HL-60 (cell line): Measurements from ENCODE around the gene PPP1R3D.

ENCODE experiments used
- DNase-seq, 2 experiments: peaks; one replicate each; pipeline ENCODE4 v3.0.0-alpha.2; 2010 to 2020; ENCODE audit warnings: low read depth in 1 of 2, low spot score in 1 of 2
- H3K27ac ChIP-seq: fragments of 250-450 bp; sonication (Bioruptor Pico); replicated peaks from 2 replicates; pipeline ENCODE4 v1.5.1; 2020; ENCODE audit warnings: mild to moderate bottlenecking, moderate library complexity
- H3K27me3 ChIP-seq: fragments of 250-450 bp; sonication (Bioruptor Pico); 2 replicates; pipeline ENCODE4 v1.5.1; 2021; ENCODE audit warnings: mild to moderate bottlenecking, moderate library complexity; ENCODE audit not compliant: insufficient read depth, poor library complexity, severe bottlenecking
- H3K4me3 ChIP-seq: replicated peaks from 2 replicates; pipeline ENCODE4 v1.5.1; 2011; ENCODE audit warnings: mild to moderate bottlenecking, control low read depth, low read length; ENCODE audit not compliant: insufficient read depth
- CTCF ChIP-seq: IDR thresholded peaks from one replicate; pipeline ENCODE4 v1.5.1; 2011; ENCODE audit warnings: low read length, control low read depth, inconsistent platforms; ENCODE audit not compliant: insufficient read depth
- GABPA ChIP-seq: IDR thresholded peaks from 2 replicates; pipeline ENCODE4 v1.6.1; 2012; ENCODE audit warnings: low read depth
- POLR2AphosphoS5 ChIP-seq: IDR thresholded peaks from 2 replicates; pipeline ENCODE4 v1.6.1; 2012; ENCODE audit warnings: low read depth
- REST ChIP-seq: IDR thresholded peaks from 2 replicates; pipeline ENCODE4 v1.6.1; 2012; ENCODE audit warnings: low read depth; ENCODE audit not compliant: insufficient replicate concordance
- SPI1 ChIP-seq: IDR thresholded peaks from 2 replicates; pipeline ENCODE4 v1.6.1; 2012; ENCODE audit warnings: low read depth, mild to moderate bottlenecking, borderline replicate concordance

PPP1R3D gene

GRCh38 chr20:59955131-59955796 lies 15.2 kb upstream of the PPP1R3D start:
- no peak overlapping the region for H3K27ac ChIP-seq
- no peaks in the 10 kb centered on the region for H3K27me3 ChIP-seq
- TF ChIP-seq POLR2AphosphoS5, result no peak
- TF ChIP-seq CTCF, result peak; percentile 35
- no peak for TF ChIP-seq GABPA
- TF ChIP-seq SPI1, result no peak
- no peak overlapping the region for H3K4me3 ChIP-seq
- peak in 1 of 2 experiments; percentile 56 for DNase-seq

GRCh38 chr20:59954718-59955117 lies 14.6 kb upstream of the PPP1R3D start:
- no peak overlapping the region for H3K27ac ChIP-seq

GRCh38 chr20:59949911-59950310 lies 9.8 kb upstream of the PPP1R3D start:
- Histone ChIP-seq H3K27ac (no peak overlapping the region), H3K4me3 (no peak overlapping the region), H3K27me3 (no peaks in the 10 kb centered on the region)
- DNase-seq, result no peak
- TF ChIP-seq REST (no peak), SPI1 (no peak), CTCF (no peak), POLR2AphosphoS5 (no peak), GABPA (no peak)

More at GRCh38 chr20:59954718-59955117, 14.6 kb upstream of the PPP1R3D start:
- H3K27me3 ChIP-seq, result no peaks in the 10 kb centered on the region
- no peak for DNase-seq
- H3K4me3 ChIP-seq, result no peak overlapping the region
- TF ChIP-seq GABPA (no peak), CTCF (no peak), SPI1 (no peak), REST (no peak), POLR2AphosphoS5 (no peak)
